Activated CD4-positive, alpha-beta T cell treated with anti-CD3 and anti-CD28 coated beads for 1 hour (primary cell): ENCODE results near the gene CDH7.

Experiments
- DNase-seq: peaks from one replicate; pipeline ENCODE4 v3.0.0-alpha.2; 2020

Gene CDH7

DNA sequence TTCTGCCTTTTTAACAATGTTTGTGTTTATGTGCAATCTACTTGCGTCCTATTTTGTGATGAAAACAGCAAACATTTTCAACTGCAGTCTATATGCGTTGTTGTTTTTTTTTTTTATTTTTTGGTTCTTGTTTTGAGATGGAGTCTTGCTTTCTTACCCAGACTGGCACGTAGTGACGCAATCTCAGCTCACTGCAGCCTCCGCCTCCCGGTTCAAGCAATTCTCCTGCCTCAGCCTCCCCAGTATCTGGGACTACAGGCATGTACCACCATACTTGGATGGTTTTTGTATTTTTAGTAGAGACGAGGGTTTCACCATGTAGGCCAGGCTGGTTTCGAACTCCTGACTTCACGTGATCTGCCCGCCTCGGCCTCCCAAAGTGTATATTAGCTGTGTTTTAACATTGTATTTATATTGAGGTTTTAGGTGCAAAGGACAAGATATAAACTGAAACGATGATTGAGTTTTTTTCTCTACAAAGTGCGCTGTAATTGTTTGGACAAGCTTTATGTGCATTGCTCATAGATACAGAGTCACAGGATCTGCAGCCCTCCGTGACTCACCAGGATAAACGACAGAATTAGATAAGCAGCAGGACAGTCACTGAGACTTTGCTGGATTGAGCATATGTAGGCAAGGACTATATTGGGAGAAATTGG, 17.4 kb downstream of the CDH7 start:
- no peak for DNase-seq

DNA sequence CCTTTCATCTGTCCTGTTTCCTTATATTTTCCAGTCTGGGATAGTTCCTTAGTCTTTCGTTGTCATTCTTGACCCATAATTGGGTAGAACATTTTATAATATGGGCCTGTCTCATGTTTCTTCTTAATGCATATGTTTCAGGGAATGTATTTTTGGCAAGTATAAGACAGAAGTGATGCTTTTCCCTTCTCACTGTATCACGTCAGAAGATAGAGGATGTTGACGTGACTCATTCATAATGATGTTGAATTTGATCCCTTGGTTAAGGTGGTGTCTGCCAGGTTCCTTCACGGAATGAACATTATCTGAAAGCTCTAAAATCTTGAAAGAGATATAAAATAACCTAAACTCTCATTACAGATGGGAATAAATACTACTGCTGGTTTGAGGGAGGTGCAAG, 18.8 kb downstream of the CDH7 start:
- no peak for DNase-seq

- DNase-seq = no peak
Measured at GRCh38 chr18:65786474-65786873, 35.7 kb downstream of the CDH7 start.

DNA sequence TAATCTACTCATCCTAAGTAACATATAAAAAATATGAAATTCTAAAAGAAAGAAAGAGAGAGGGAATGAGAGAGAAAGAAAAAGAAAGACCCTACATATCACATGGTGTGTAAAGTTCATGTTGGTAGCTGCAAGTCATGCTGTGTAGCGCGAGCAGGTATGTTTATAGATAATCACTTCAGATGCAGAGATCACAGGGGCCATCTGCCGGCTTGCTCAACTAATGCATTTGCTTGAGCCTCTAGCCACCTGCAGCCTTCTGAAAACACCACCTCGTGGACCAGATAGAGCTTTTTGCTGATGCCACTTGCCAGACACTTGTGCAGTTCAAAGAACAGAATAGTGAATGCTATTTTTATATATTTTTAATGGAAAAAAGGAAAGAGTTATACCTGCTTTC, 37.6 kb downstream of the CDH7 start:
- DNase-seq = no peak

GRCh38 chr18:65790604-65791003, 39.8 kb downstream of the CDH7 start:
- no peak for DNase-seq

DNA sequence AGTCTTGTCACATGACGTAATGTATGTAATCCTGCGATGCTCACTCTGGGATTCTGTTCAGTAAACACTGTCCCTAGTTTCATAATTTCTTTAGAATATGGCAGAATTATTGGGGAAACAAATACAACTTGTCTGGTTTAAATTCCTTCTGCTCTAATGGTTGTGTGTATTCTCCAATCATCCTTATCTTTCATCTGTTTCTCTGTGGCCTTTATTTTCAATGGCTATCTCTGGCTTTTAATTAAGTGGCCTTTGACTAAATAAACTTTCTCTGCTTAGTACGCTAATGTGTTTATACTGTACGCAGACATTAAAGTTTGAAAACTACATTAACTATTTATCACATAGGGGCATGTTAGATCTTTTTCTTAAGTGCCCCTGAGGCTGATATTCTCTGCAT, 40.9 kb downstream of the CDH7 start:
- no peak for DNase-seq

DNA sequence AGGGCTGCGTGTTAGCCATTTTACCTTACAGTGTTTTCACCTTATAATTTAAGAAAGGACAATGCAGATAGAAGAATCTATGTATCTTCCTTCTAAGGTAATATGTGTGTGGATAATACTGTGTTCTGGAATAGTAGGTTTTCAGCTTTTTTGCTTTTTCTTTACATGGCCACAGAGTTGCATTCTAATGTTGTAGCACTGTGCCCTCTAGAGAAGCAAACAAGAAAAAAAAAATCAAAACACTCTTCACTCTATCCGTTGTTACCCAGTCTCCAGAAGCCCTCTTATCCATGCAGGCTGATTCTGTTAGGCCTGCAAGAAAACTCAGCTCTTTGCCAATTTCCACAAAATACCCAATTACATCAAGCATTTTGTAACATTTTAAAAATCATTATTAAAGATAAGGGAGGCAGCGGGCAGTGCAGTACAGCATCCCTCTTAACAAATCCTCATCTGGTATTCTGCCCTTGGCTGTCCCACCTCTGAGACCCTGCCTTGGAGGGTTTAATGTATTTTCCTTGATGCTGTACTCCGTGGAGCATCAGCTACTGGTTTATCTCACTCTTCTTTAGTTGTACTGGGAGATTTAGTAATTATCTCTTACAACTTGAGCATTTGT, 41.8 kb downstream of the CDH7 start:
- no peak for DNase-seq

DNA sequence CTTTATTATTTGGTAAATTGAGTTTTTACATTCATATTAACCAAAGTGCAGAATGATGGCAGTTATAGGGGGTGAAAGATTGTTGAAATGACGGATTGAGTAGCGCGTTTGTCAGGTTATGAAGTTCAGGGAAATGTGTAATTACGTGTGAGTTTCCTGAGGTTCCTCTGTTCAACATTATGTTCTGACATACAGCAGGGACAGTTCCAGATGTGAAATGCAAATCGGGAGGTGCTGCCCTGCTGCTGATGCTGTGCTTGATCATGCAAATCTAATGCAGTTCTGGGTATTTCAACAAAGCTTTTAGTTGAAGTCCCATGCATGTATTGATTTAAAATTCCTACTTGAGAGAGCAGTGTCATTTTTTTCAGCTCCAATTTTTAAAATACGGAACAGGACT, 57.9 kb downstream of the CDH7 start:
- no peak for DNase-seq

- DNase-seq = no peak
Measured at GRCh38 chr18:65811307-65811706, 60.5 kb downstream of the CDH7 start.

DNA sequence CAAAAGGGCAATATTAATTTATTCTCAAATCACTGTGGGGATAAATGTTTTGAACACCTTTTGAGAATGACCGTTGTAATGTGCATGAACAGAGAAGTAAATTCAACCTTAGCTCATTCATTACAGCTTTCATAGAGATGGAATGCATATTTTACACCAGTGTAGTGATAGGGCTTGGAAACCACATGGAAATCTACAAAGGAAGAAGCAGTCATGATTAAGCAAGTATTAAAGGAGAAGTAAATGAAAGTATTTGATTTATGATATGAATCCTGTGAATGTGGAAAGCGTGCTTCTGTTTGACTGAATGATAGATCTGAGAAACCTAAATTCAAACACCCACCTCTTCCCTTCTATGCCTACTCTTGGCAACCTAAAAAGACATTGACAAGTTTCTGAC, 64.7 kb downstream of the CDH7 start:
- no peak for DNase-seq

DNA sequence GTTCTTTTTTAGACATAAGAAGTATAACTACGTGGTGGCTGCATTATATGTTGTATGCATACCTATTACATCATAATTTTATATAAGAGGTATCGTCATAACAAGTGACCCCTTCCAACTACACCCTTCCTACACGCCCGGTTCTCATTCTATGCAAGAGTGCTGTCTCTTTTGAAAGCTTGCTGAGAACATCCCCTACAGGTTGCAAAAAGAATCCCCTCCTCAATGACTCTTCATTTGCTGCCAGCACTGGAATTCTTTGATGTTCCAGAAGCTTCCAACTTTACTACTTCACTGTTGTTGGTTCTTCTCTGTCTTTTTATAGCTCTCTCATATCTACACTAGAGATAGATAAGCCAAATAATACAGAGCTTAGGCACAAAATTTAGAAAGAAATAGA, 66.4 kb downstream of the CDH7 start:
- no peak for DNase-seq

GRCh38 chr18:65821911-65822310, 71.1 kb downstream of the CDH7 start:
- no peak for DNase-seq

DNA sequence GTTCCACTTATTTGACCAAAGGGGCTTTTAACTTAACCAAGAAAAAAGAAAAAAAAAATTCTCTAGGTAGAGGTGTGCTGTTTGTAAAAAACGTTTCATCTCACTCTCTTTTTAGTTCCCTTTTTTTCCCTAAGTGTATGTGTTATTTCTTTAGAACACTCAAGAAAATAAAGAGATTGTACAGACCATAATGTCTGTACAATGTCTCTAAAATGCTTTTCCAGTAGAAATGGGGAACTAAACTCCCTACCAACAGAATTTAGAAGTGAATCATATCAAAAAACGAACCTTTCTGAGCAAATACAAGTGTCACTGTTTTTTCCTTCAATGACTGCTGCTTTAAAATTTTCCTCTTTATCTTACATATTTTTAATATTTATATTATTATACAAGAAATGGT, 72.0 kb downstream of the CDH7 start:
- no peak for DNase-seq

DNA sequence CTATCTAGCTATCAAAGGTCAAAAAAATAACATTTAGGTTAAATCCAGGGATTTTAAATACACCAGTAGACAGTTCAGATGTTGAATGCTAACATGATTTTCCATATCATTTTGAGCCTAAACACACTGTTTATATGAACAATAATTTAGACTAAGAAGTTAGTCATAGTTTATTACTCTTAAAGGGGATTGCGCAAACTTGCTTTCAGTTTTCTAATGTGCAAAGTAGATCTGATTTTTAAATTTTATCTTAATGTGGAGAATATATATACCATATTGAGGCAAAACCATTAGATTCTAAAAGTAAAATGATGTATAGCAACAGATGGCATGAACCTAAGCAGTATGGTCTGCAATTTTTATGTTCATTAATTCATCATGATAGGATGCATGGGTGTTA, 76.6 kb downstream of the CDH7 start:
- no peak for DNase-seq

GRCh38 chr18:65835881-65836280, 85.1 kb downstream of the CDH7 start:
- no peak for DNase-seq

- no peak for DNase-seq
Measured at GRCh38 chr18:65846107-65846506, 95.3 kb downstream of the CDH7 start.

DNA sequence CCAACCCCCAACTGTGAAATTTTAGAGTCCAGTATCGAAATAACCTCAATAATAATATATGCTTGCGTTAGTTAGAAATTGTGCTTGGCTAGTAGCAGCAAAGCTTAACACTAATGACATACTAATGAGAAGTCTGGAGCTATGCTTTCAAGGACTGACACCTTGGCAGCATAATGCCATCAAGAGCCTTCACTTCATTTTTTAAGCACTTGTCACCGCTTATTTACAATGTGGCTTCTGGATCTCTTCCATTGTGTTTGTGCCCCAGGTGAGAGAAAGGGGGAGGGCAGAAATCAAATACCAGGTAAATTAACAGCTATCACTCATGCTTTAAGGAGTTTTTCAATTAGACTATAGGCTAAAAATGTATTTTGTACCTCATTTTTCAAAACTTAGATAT, 101.5 kb downstream of the CDH7 start:
- DNase-seq = no peak

GRCh38 chr18:65859075-65859474, 108.3 kb downstream of the CDH7 start:
- no peak for DNase-seq

DNA sequence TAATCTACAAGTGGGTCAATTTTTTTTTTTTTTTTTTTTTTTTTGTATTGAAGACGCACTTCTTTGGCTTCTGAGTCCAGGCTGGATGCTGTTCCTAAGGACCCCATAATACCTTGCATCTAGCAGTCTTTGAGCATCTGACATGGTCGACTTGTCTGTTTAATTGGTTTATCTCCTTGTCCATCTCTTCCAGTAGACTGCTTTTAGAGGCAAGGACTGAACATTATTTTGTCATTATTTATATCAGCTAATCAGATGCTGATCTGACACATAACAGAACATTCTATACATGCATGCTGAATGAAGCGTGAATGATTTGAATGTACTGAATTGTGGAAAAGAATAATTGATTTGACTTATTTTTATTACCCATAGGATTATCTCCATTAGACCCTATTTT, 118.7 kb downstream of the CDH7 start:
- no peak for DNase-seq

DNA sequence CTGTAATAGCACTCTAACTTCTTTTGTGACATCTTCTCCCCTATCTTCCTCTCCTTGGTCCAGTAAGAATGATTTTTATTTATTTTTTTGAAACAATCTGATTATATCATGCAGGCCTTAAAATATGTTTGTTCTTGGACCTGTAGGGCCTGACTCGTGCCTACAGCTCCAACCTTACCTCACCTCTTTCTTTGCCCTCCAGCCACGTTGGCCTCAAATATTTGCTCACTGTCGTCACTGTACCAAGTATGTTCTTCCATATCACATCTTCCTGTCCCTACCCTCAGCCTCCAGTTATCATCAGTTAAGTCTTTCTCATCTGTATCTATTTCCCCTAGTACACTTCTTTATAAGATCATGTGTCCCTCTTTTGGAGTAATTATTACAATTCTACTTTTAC, 125.5 kb downstream of the CDH7 start:
- no peak for DNase-seq

GRCh38 chr18:65897292-65897691, 146.5 kb downstream of the CDH7 start:
- no peak for DNase-seq

DNA sequence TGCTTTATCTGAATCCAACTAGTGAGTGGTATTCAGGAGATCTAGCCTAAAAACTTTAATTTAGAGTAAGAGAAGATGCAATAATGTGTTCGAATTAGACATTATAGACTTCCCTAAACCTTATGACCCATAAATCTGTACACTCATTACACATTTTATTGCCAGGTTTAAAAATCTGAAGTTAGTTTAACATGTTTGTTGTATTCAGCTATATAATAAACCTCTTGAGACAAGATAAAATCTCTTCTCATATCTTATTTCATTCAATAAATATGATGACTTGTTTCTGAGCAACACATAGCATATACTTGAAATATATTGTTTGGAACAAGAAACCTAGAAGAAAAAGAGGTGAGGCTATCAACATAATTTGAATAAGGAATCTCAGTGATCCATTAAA, 150.7 kb downstream of the CDH7 start:
- DNase-seq = no peak

- DNase-seq = no peak
Measured at GRCh38 chr18:65906621-65907034, 155.8 kb downstream of the CDH7 start.

DNA sequence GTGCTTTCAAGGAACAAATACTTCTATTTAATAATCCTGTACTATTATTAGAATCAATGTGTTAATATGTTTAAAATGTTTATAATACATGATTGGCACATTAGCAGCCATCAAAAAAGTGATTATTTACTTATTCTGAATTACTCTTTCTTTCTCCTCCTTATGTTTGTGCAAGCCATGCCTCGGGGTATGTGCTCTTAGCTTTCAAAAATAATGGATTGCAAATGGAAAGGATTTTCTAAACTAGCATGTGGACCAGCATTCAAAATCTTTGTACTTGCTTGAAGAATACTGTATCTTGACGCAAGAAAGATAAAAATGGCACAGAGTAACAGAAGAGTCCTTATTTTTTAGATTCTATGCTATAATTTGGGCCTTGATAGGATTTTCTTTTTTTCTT, 156.5 kb downstream of the CDH7 start:
- DNase-seq = no peak

GRCh38 chr18:65919018-65919417, 168.2 kb downstream of the CDH7 start:
- DNase-seq = no peak
